Coronary artery (tissue), 2 donors: ENCODE measurements around the gene MAPKAP1.
A peak's percentile ranks its signal among the peaks of the same experiment; 100 is the strongest.

ENCODE experiments used
- DNase-seq: peaks from one replicate; pipeline ENCODE4 v3.0.0-alpha.2; 2017; ENCODE audit warnings: low spot score
- H3K27ac ChIP-seq, 2 donors: fragments of 200-600 bp; sonication (generic); one replicate each; pipeline ENCODE4 v1.5.1; 2016 to 2019
- H3K4me3 ChIP-seq: fragments of 200-600 bp; sonication (generic); 2 replicates; pipeline ENCODE4 v1.5.1; 2016; ENCODE audit warnings: mild to moderate bottlenecking, moderate library complexity
- CTCF ChIP-seq: fragments of 200-600 bp; sonication (generic); IDR thresholded peaks from one replicate; pipeline ENCODE4 v1.5.1; 2019; ENCODE audit warnings: antibody characterized with exemption

The MAPKAP1 gene

DNA sequence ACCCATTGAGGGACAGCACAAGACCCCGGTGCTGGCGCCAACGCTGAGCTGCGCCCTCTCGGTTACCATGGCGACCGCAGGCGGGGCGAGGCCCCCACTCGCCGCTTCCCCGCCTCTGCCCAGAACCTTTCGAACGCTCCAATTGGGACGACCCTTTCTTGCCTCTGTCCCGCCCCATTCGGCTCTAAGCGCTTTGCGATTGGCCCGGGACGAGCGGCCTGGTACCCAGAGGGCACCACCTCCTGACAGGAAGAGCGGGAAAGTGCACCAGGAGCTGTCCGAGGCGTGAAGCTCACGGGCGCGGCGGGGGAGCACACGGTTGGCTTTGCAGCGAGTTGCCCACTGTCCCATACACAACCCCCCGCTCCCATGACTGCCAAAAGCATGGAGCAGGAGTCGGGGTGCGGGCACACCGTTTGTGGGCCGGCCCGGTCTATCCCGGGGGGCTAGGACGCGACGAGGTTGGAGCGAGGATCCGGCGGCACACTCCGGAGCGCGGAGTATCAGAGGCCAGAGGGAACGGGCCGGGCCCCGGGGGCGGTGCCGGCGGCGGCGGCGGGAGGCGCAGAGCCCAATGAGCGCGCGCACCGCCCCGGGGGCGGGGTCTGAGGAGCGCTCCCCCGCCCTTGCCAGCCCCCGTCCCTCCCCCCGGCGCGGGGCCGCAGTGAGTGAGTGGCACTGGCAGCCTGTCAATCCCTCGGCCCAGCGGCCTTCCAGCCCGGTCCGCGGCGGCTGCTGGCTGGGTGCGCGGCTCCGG is 39.2 kb upstream of the MAPKAP1 start:
- Histone ChIP-seq H3K4me3 (peak overlapping the region; percentile 94), H3K27ac (peak overlapping the region; percentile 70 to 95)
- no peak for TF ChIP-seq CTCF
- peak; percentile 95 for DNase-seq

- no peak for DNase-seq
- H3K27ac ChIP-seq: peak overlapping the region; percentile 70 to 95
- TF ChIP-seq CTCF: no peak
- peak overlapping the region; percentile 94 for H3K4me3 ChIP-seq
These were observed 38.6 kb upstream of the MAPKAP1 start for GRCh38 chr9:125745682-125746016.

GRCh38 chr9:125745018-125745417 is 38.0 kb upstream of the MAPKAP1 start:
- TF ChIP-seq CTCF: no peak
- Histone ChIP-seq H3K27ac (no peak overlapping the region), H3K4me3 (no peak overlapping the region)
- no peak for DNase-seq

DNA sequence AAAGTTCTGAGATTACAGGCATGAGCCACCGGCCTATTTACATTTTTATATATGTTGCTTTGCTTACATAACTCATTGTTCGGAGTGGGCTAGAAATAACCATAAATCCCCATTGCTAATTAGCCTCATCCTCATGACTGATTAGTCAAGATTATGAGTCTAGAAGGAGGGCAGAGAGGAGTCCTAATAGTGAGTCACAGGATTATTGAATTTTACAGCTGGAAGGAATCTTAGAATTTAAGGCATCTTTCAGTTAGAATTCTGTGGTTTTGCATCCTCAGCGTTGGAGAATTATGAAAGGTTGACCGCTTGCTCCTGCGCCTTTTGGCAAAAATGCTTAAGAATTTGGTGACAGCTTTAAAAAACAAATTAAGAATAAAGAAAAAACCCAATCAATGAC is 37.6 kb upstream of the MAPKAP1 start:
- Histone ChIP-seq H3K4me3 (no peak overlapping the region), H3K27ac (no peak overlapping the region)
- TF ChIP-seq CTCF: no peak
- DNase-seq: no peak

DNA sequence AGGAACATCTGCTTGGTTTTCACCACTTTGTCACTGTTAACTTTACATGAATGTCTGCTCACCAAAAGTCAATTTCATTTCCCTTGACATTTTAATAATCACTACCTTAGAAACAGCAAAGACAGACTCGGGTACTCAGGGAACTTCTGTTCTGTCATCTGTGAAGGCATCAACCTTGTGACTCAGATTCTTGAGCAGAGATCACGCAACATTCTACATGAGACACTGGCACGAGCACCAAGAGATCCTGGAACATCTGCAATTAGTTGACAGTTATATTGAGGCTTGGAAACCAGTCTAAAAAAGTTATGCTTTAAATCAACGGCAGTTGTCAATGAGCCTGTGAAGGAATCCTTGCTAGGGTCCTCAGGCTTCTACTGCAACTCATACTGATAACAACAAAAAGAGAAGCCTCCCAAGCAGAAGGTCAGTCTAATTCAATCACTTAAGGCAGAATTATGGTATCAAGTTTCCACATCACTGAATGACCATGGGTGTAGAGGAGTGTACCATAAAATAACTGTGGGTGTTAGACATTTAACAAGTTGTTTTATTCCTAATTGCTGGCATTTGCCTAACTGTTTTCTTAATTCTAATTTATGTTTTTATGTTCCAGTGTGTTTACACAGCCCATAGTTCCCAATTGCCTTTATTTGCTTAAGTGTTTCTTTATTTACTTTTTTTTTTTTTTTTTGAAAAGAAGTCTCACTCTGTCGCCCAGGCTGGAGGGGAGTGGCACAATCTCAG is 36.8 kb upstream of the MAPKAP1 start:
- DNase-seq: no peak
- Histone ChIP-seq H3K27ac (no peak overlapping the region), H3K4me3 (no peak overlapping the region)
- no peak for TF ChIP-seq CTCF

DNA sequence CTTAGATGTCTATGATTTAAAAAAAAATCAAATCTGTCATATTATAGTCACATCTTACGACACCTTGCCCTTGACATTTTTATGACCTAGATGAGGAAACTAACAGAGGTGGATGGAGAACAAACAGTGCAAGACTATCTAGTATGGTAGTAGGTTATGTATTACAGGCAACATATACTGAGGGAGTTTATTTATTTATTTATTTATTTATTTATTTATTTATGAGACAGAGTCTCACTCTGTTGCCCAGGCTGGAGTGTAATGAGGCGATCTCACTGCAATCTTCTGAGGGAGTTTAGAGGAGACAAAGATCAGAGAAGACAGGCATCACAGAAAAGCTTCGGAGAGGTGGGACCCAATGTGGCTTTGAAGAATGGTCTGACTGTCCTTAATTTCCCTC is 35.6 kb upstream of the MAPKAP1 start:
- TF ChIP-seq CTCF: no peak
- no peak overlapping the region for H3K4me3 ChIP-seq
- no peak for DNase-seq
- H3K27ac ChIP-seq: no peak overlapping the region

- no peak overlapping the region for H3K27ac ChIP-seq
- H3K4me3 ChIP-seq: no peak overlapping the region
- TF ChIP-seq CTCF: no peak
- DNase-seq: no peak
These were observed 32.4 kb upstream of the MAPKAP1 start for GRCh38 chr9:125739436-125739835.
